Erythroblast (primary cell): ENCODE data around the gene FIBCD1.

Experiments
- DNase-seq, 2 experiments: peaks; one replicate each; lab custom pipeline; 2025; lab: John Stamatoyannopoulos, UW
- GATA1 ChIP-seq: IDR thresholded peaks from 2 replicates; pipeline ENCODE4 v1.6.1; 2011; ENCODE audit warnings: low read depth, mild to moderate bottlenecking, control low read depth, low read length, moderate library complexity
- POLR2A ChIP-seq: IDR thresholded peaks from 2 replicates; pipeline ENCODE4 v1.6.1; 2011; ENCODE audit warnings: mild to moderate bottlenecking, low read length

The FIBCD1 gene

GRCh38 chr9:130954317-130954716 lies 15.3 kb upstream of the FIBCD1 start:
- no peak for DNase-seq
- TF ChIP-seq GATA1 (no peak), POLR2A (no peak)

- TF ChIP-seq GATA1 (no peak), POLR2A (no peak)
- DNase-seq, result no peak
Observed at GRCh38 chr9:130952065-130952762, 13.2 kb upstream of the FIBCD1 start.

- TF ChIP-seq GATA1 (no peak), POLR2A (no peak)
- no peak for DNase-seq
Observed at GRCh38 chr9:130950039-130950311, 10.9 kb upstream of the FIBCD1 start.

GRCh38 chr9:130949188-130950038 lies 10.4 kb upstream of the FIBCD1 start:
- no peak for TF ChIP-seq POLR2A
- no peak for TF ChIP-seq GATA1
- DNase-seq, result no peak

- TF ChIP-seq GATA1 (no peak), POLR2A (no peak)
- DNase-seq, result no peak
Observed at GRCh38 chr9:130948266-130948665, 9.2 kb upstream of the FIBCD1 start.

- TF ChIP-seq GATA1 (no peak), POLR2A (no peak)
- no peak for DNase-seq
Observed at GRCh38 chr9:130947618-130948140, 8.6 kb upstream of the FIBCD1 start.

GRCh38 chr9:130946766-130947617 lies 7.9 kb upstream of the FIBCD1 start:
- TF ChIP-seq GATA1 (no peak), POLR2A (no peak)

GRCh38 chr9:130945173-130945572 lies 6.1 kb upstream of the FIBCD1 start:
- TF ChIP-seq POLR2A, result no peak
- TF ChIP-seq GATA1, result no peak
- DNase-seq, result no peak

More at GRCh38 chr9:130946766-130947617, 7.9 kb upstream of the FIBCD1 start:
- peak; percentile 30 to 40 for DNase-seq

GRCh38 chr9:130944510-130945058 lies 5.5 kb upstream of the FIBCD1 start:
- DNase-seq, result no peak
- TF ChIP-seq GATA1, result no peak
- TF ChIP-seq POLR2A, result no peak

GRCh38 chr9:130943777-130944176 lies 4.7 kb upstream of the FIBCD1 start:
- DNase-seq, result no peak
- TF ChIP-seq POLR2A, result no peak

GRCh38 chr9:130943221-130943620 lies 4.2 kb upstream of the FIBCD1 start:
- TF ChIP-seq GATA1 (no peak), POLR2A (no peak)
- DNase-seq, result no peak

- TF ChIP-seq GATA1 (no peak), POLR2A (no peak)
Observed at GRCh38 chr9:130942679-130943078, 3.6 kb upstream of the FIBCD1 start.

GRCh38 chr9:130942084-130942483 lies 3.0 kb upstream of the FIBCD1 start:
- TF ChIP-seq GATA1 (no peak), POLR2A (no peak)
- no peak for DNase-seq

More at GRCh38 chr9:130942679-130943078, 3.6 kb upstream of the FIBCD1 start:
- no peak for DNase-seq
